ENCODE data around the gene SNAI1.
A peak's percentile ranks its signal among the peaks of the same experiment; 100 is the strongest.
"Not testable (repeated sequence)": the region's sequence is repeated elsewhere in the genome, so short reads cannot be mapped to it uniquely, and the experiment has no call there.

The SNAI1 gene

DNA sequence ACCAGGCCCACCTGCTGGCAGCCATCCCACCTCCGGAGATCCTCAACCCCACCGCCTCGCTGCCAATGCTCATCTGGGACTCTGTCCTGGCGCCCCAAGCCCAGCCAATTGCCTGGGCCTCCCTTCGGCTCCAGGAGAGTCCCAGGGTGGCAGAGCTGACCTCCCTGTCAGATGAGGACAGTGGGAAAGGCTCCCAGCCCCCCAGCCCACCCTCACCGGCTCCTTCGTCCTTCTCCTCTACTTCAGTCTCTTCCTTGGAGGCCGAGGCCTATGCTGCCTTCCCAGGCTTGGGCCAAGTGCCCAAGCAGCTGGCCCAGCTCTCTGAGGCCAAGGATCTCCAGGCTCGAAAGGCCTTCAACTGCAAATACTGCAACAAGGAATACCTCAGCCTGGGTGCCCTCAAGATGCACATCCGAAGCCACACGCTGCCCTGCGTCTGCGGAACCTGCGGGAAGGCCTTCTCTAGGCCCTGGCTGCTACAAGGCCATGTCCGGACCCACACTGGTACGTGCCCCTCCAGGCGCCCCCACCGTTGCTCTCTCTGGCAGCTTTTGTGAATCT is 1.1 kb downstream of the SNAI1 start:
- no peak for DNase-seq
- in situ Hi-C loops (cut with MboI; ENCODE audit: low pct_unique_long_range_greater_than_20kb, low sequenced_read_pairs) = no loop called here

DNA sequence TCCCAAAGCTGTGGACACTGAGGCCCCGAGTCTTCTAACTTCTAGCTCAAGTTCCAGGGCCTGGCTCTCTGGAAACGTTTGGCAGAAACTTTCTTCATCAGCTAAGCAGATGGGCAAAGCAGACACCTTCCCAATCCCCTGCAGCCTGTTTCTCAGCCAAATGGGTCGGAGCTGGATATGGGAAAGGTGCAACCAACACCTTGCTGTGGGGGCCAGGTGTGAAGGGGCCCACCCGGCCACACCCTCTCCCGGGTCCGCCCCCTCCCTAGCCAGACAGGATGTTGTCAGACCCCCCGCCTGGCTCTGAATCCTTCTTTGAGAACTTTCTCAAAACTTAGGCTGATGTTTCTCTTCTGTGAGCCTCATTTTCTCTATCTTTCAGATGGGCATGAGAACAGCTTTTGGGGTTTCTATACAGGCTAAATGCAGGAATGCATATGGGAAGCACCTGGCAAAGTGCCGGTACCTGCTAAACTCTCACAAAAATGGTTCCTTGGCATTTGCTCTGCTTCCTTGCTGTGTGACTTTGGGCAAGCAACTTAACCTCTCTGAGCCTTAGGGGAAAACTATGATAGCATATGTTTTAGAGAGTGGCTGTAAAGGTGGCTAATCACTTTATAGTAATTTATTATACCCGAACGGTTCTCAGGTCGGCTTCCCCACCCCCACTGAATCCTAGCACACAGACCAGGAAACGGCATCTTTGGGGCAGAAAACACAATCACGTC is 1.8 kb downstream of the SNAI1 start:
- DNase-seq = no peak
- in situ Hi-C loops (cut with MboI; ENCODE audit: low pct_unique_long_range_greater_than_20kb, low sequenced_read_pairs) = no loop called here

DNA sequence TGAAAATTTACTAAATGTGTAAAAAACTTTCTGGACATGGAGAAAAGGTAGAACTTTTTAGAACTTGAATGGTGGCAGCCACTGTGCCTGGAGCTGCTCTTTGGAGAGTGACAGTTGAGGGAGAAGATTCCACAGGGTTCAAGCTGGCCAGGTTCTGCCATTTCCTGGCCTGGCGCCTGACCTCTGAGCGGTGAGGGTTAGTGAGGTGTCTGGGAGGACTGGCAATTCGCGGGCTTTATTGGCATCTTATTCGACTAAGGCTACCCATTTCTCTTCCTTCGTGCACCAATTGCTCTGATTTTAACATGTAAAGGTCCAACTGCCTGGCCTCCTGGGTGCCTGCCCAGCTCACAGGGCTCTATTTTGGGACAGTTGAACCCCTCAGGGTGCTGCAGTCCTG is 2.4 kb downstream of the SNAI1 start:
- in situ Hi-C loops (cut with MboI; ENCODE audit: low pct_unique_long_range_greater_than_20kb, low sequenced_read_pairs) = no loop called here
- no peak for DNase-seq

DNA sequence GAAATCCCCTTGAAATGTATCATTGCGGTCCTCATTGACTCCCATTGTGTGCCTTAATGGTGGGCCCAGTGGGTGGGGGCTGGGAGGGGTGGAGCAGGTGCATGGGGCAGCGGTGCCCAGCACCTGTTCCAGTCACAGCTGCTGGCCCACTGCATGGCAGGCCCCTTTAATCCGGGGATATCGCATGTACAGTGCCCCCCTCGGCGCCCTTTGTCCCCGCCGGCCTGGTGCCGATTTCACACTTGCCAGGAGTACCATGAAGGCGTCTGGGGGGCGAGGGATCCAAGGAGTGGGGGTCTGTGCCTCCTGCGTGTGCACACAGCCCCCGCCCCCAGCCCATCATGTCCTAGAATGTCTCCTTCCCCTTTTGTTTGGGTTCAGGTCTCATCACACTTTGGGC is 2.8 kb downstream of the SNAI1 start:
- DNase-seq = no peak
- in situ Hi-C loops (cut with MboI; ENCODE audit: low pct_unique_long_range_greater_than_20kb, low sequenced_read_pairs) = no loop called here

DNA sequence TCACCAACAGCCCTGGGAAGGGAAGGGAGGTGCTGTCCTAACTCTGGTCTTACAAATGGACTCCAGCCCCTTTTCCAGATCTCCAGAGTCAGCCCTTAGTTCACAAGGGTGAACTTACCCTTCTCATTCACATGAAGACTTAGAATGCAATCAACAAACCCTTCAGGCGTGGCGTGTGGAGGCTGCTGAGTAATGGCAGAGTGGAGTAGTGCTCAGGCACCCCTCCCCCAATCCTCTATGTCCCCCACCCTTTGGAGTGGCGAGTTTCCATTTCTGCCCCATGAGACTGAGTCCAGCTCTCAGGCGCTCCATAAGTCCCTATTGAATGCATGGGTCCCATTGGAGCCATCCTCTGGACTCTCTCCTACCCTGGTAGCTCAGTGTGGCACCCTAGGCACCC is 3.3 kb downstream of the SNAI1 start:
- in situ Hi-C loops (cut with MboI; ENCODE audit: low pct_unique_long_range_greater_than_20kb, low sequenced_read_pairs) = no loop called here
- DNase-seq = no peak

DNA sequence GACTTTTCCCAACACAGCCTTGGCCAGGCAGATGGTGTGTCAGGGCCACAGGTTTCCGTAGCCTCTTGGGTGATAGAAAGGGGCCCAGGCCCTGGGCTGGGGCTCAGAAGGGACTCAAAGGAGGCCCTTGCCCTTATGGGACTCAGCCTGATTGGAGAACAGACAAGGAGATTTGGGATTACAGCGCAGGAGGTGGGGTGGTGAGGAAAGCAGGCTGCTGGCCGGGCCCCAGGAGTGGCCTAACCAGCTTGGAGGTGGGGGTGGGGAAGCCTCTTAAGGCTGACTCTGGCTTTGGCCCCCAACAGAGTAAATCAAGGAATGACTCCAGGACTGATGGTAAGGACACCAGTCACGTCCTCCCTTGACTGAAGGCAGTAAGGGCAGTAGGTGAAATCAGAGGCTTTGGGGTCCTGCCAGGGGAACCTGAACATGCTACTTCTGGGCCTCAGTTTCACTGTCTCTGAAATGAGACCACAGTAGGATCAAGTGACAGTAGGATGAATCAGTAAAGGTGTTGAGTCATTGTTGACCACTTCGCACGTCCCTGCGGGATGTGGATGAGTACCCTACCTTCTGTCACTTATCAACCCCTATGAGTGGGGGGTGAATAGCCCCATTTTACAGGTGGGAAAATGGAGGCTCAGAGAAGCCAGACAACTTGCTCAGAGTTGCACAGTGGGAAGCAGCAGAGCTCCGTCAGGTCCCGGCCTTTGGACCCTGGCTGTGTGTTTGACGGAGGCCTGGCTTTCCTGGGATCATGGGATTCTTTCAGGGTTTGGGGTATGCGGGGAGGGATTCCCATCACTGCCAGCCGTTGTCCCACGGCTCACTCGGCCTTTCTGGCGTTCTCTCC is 4.5 kb downstream of the SNAI1 start:
- DNase-seq = no peak
- in situ Hi-C loops (cut with MboI; ENCODE audit: low pct_unique_long_range_greater_than_20kb, low sequenced_read_pairs) = no loop called here

DNA sequence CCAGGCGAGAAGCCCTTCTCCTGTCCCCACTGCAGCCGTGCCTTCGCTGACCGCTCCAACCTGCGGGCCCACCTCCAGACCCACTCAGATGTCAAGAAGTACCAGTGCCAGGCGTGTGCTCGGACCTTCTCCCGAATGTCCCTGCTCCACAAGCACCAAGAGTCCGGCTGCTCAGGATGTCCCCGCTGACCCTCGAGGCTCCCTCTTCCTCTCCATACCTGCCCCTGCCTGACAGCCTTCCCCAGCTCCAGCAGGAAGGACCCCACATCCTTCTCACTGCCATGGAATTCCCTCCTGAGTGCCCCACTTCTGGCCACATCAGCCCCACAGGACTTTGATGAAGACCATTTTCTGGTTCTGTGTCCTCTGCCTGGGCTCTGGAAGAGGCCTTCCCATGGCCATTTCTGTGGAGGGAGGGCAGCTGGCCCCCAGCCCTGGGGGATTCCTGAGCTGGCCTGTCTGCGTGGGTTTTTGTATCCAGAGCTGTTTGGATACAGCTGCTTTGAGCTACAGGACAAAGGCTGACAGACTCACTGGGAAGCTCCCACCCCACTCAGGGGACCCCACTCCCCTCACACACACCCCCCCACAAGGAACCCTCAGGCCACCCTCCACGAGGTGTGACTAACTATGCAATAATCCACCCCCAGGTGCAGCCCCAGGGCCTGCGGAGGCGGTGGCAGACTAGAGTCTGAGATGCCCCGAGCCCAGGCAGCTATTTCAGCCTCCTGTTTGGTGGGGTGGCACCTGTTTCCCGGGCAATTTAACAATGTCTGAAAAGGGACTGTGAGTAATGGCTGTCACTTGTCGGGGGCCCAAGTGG is 5.3 kb downstream of the SNAI1 start:
- no peak for DNase-seq
- in situ Hi-C loops (cut with MboI; ENCODE audit: low pct_unique_long_range_greater_than_20kb, low sequenced_read_pairs) = no loop called here

DNA sequence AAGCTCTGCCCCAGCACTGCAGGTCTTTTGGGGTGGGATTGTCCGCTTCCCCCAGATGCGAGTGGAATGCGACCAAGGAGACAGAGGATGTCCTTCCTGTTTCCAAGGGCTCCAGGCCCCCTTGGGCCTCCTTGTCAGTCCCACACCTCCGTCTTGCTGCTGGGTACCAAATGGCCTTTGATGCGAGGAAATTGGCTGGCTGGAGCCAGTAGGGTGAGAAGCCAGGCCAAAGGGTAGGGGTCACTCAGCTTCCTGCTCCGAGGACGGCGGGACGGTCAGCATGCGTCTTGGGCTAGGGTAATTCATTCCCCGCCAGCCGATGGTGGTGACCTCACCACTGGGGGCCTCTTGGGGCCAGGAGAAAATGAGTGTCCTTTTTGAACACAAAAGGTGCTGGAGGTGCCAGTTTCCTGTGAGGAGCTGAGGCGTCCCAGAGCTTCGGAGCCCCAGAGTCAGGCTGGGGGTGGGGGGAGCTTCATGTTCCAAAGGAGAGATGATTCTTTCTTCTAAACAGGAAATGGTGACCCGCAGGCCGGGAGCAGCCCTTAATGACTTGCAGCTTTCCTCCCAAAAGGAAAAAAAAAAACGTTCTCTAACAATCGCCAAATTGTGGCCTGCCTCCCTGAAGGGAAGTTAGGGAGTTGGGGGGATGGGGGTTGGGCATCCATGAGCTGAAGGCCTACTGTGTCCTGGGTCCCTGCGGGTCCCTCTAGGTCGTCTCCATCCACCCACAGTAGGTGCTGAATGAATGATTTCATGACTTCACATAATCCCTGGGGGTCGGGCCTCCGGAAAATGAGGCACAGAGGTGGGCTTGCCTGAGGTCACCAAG is 6.7 kb downstream of the SNAI1 start:
- in situ Hi-C loops (cut with MboI; ENCODE audit: low pct_unique_long_range_greater_than_20kb, low sequenced_read_pairs) = no loop called here
- DNase-seq = peak; percentile 84

DNA sequence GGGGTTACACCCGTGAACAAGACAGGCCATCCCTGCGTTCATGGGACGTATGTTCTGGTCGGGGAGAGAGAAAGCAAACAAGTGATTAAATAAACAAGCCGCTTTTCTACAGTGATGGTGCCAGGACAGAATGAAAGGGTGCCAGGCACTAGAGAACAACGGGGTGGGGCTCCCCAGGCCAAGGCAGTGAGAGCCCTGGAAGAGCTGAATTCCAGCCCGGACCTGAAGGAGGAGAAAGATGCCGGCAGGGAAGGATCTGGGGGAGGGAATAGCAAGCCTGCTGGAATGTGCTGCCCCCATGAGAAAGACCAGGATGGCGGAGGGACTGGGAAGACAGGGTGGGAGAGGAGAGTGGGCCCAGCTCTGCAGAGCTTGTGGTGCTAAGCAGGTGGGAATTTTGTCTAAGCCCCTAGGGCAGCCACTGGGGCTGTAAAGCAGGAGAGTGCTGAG is 7.5 kb downstream of the SNAI1 start:
- no peak for DNase-seq
- in situ Hi-C loops (cut with MboI; ENCODE audit: low pct_unique_long_range_greater_than_20kb, low sequenced_read_pairs) = no loop called here

DNA sequence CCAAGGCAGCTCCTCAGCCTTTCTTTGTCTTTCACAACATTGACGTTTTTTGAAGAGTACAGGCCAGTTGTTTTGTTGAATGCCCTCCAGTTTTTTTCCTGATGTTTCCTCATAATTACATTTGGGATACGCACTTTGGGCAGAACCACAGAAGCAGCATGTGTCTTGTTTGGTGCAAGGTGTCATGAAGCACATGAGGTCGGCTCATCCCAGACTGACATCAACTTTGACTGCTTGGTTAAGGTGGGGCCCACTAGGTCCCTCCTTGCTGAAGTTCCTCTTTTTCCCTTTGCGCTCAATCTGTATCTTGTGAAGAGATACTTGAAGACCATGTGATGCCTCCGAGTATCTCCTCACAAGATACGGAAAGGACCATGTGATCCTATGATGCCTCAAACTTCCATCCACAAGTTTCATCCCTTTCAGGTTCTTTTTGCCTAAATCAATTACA is 10.5 kb downstream of the SNAI1 start:
- peak; percentile 84 for DNase-seq
- in situ Hi-C loops (cut with MboI; ENCODE audit: low pct_unique_long_range_greater_than_20kb, low sequenced_read_pairs) = no loop called here

DNA sequence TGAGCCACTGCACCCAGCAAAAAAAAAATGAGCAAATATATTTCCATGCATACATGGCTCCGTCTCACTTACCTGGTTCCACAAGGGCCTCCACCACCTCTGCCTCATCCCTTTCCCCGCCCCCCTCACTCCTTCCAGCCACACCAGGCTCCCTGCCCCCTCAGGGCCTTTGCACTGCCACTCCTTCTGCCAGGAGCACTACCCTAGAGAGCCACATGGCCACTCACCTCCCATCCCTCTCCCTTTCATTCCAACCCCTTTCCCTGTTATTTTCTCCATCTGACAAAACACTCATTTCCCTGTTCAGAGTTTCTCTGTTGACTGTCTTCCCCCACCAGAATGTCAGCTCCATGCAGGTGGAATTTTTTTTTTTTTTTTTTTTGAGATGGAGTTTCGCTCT is 12.8 kb downstream of the SNAI1 start:
- in situ Hi-C loops (cut with MboI; ENCODE audit: low pct_unique_long_range_greater_than_20kb, low sequenced_read_pairs) = no loop called here
- DNase-seq = no peak

DNA sequence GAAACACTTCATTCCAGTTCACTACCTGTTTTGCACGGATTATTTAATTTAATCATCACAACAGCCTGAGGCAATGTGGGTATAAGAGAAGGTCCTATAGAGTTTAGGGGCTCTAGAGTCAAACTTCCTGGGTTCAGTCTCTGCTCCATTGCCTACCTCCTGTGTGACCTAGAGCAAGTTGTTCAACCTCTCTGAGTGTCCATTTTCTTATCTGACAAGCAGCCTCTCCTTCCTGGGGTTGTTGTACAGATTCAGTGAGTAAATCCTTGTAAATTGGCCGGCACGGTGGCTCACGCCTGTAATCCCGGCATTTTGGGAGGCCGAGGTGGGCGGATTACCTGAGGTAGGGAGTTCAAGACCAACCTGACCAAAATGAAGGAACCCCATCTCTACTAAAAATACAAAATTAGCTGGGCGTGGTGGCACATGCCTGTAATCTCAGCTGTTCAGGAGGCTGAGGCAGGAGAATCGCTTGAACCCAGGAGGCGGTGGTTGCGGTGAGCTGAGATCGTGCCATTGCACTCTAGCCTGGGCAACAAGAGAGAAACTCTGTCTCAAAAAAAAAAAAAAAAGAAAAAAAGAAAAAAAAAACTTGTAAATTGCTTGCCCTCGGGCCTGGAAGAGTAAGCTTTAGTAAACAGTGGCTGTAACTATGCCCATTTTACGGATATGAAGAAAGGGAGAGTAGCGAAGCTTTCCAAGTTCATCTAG is 15.9 kb downstream of the SNAI1 start:
- in situ Hi-C loops (cut with MboI; ENCODE audit: low pct_unique_long_range_greater_than_20kb, low sequenced_read_pairs); DNase-seq: not testable (repeated sequence)

DNA sequence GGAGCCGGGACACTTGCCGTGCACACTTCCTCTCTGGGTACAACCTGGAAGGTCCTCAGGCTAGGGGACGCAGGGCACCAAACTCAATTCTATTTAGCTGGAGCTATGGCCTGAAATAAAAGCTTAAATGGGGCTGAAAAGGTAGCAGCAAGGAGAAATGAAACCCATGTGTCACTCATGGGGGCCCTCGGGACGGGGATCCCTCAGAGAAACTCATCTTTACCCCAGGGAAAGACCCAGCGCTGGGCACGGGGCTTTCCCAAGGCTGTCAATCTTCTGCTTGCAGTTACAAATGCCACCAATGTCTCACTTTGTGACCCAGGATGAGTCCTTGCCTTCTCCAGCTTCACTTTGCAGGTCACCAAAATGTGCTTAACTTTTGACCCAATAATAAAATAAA is 16.5 kb downstream of the SNAI1 start:
- DNase-seq = no peak
- in situ Hi-C loops (cut with MboI; ENCODE audit: low pct_unique_long_range_greater_than_20kb, low sequenced_read_pairs) = no loop called here

DNA sequence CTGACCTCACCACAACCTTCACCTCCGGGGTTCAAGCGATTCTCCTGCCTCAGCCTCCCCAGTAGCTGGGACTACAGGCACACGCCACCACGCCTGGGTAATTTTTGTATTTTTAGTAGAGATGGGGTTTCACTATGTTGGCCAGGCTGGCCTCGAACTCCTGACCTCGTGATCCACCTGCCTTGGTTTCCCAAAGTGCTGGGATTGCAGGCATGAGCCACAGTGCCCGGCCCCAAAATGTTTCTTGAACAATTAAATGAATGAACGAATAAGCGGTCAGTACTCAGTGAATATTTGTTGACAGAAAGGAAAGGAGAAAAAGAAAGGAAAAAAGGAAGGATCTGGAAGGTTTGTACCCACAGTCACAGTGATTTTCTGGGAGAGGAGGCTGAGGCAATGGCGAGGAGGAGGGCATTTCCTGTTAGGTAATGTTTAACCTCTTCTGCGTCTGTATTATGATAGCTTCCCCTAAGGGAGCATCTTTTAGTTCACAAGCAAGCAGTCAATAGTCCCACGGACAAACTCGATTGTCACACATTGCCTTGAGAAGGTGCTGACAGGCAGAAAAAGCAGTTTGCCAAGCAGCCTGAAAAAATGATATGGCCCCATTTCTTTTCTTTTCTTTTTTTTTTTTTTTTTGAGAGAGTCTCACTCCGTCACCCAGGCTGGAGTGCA is 17.9 kb downstream of the SNAI1 start:
- in situ Hi-C loops (cut with MboI; ENCODE audit: low pct_unique_long_range_greater_than_20kb, low sequenced_read_pairs) = not testable (repeated sequence)
- DNase-seq = peak; percentile 32

DNA sequence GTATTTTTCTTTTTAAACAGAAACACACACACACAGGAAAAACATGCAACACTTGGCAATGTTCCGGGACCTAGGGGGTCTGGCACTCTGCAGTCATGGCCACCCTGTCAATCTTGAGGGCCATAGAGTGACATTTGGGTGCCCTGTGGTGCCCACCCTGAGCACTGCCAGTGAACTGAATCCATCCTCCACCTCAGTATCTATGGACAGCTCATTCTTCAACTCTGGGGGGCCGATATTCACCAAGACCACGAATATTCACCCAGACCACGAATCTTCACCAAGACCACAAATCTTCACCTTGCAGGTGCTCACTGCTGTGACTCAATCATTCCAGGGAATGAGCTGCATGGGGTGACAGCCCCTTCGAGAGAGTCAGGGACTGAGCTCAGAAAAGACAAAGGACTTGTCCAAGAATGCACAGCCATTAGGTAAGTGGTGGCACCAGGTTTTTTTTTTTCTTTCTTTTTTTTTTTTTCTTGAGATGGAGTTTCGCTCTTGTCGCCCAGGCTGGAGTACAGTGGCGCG is 19.1 kb downstream of the SNAI1 start:
- in situ Hi-C loops (cut with MboI; ENCODE audit: low pct_unique_long_range_greater_than_20kb, low sequenced_read_pairs) = no loop called here
- no peak for DNase-seq

DNA sequence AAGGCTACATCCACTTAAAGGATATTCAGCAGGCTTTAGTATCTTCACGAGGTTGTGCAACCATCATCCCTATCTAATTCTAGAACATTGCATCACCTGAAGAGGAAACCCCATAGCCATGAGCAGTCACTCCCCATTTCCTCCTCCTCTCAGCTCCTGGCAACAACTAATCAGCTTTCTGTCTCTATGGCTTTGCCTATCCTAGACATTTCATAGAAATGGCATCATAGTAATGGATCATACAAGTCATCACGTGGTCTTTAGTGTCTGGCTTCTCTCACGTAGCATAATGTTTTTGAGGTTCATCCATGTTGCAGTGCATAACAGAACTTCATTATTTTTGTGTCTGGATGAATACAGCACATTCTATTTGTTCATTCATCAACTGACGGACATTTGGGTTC is 20.5 kb downstream of the SNAI1 start:
- in situ Hi-C loops (cut with MboI; ENCODE audit: low pct_unique_long_range_greater_than_20kb, low sequenced_read_pairs) = no loop called here
- peak; percentile 95 for DNase-seq

DNA sequence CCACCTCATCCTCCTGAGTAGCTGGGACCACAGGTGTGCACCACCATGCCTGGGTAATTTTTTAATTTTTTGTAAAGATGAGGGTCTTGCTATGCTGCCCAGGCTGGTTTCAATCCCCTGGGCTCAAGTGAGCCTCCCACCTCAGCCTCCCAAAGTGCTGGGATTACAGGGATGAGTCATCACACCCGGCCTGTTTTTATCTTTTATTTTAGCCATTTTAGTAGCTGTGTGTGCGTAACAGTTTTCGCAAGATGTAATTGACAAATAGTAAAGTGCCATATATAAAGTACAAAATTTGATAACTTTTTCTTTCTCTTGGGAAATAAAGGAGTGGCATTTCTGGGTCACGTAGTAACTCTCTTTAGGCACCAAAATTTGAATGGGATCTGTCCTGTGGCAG is 21.4 kb downstream of the SNAI1 start:
- in situ Hi-C loops (cut with MboI; ENCODE audit: low pct_unique_long_range_greater_than_20kb, low sequenced_read_pairs) = no loop called here
- no peak for DNase-seq

All from KBM-7 (cell line).